HEK293T (cell line): ENCODE data around the gene BASP1.

ENCODE experiments used
- BHLHE40 ChIP-seq: fragments of 450-650 bp; IDR thresholded peaks from 2 replicates; pipeline ENCODE4 v1.6.1; 2016; ENCODE audit warnings: mild to moderate bottlenecking, moderate library complexity, borderline replicate concordance
- CTBP1 ChIP-seq: fragments of 450-650 bp; IDR thresholded peaks from 2 replicates; pipeline ENCODE4 v1.6.1; 2016; ENCODE audit warnings: borderline replicate concordance
- FOXK2 ChIP-seq: fragments of 450-650 bp; IDR thresholded peaks from 2 replicates; pipeline ENCODE4 v1.6.1; 2016; ENCODE audit warnings: mild to moderate bottlenecking
- FOXM1 ChIP-seq: fragments of 450-650 bp; IDR thresholded peaks from 2 replicates; pipeline ENCODE4 v1.6.1; 2017; ENCODE audit warnings: mild to moderate bottlenecking, borderline replicate concordance
- HDGF ChIP-seq: fragments of 450-650 bp; IDR thresholded peaks from 2 replicates; pipeline ENCODE4 v1.6.1; 2017; ENCODE audit warnings: antibody characterized with exemption, borderline replicate concordance
- L3MBTL2 ChIP-seq: fragments of 450-650 bp; conservative IDR thresholded peaks from 2 replicates; pipeline ENCODE4 v1.6.1; 2016; ENCODE audit warnings: mild to moderate bottlenecking
- NFRKB ChIP-seq: fragments of 450-650 bp; IDR thresholded peaks from 2 replicates; pipeline ENCODE4 v1.6.1; 2016; ENCODE audit warnings: mild to moderate bottlenecking, moderate library complexity
- SP1 ChIP-seq: fragments of 450-650 bp; IDR thresholded peaks from 2 replicates; pipeline ENCODE4 v1.6.1; 2017
- SUZ12 ChIP-seq: fragments of 450-650 bp; IDR thresholded peaks from 2 replicates; pipeline ENCODE4 v1.6.1; 2016; ENCODE audit warnings: mild to moderate bottlenecking
- TARDBP ChIP-seq: fragments of 450-650 bp; IDR thresholded peaks from 2 replicates; pipeline ENCODE4 v1.6.1; 2016
- ZNF384 ChIP-seq: fragments of 450-650 bp; IDR thresholded peaks from 2 replicates; pipeline ENCODE4 v1.6.1; 2016

- TF ChIP-seq SP1 (no peak), TARDBP (no peak), FOXM1 (no peak), CTBP1 (no peak), BHLHE40 (no peak), ZNF384 (no peak), NFRKB (no peak), FOXK2 (no peak), HDGF (no peak), L3MBTL2 (no peak), SUZ12 (no peak)
These were observed 91.1 kb downstream of the BASP1 start for GRCh38 chr5:17308326-17309065.
